Osteoblast (primary cell): ENCODE results near the gene EBF4. TPM values are rescaled to one million over a fixed set of nuclear protein-coding genes. Genes with fewer than 3 reads are reported as not detected.

ENCODE experiments used
- DNase-seq: peaks from one replicate; pipeline ENCODE4 v3.0.0; 2011; ENCODE audit warnings: low spot score, mixed read lengths; ENCODE audit not compliant: insufficient read length; ENCODE audit errors: missing footprints
- H2AFZ ChIP-seq: 2 replicates; pipeline ENCODE4 v1.6.0; 2011; ENCODE audit warnings: mild to moderate bottlenecking, low read length
- H3K27ac ChIP-seq: 2 replicates; pipeline ENCODE4 v1.5.1; 2011; ENCODE audit warnings: mild to moderate bottlenecking, low read depth, low read length, moderate library complexity
- H3K27me3 ChIP-seq: 2 replicates; pipeline ENCODE4 v1.6.0; 2012; ENCODE audit warnings: mild to moderate bottlenecking, control low read depth, inconsistent platforms, low read length, moderate library complexity; ENCODE audit not compliant: insufficient read depth
- H3K36me3 ChIP-seq: 2 replicates; pipeline ENCODE4 v1.5.1; 2011; ENCODE audit warnings: mild to moderate bottlenecking, low read length, control low read depth, moderate library complexity; ENCODE audit not compliant: insufficient read depth
- H3K4me1 ChIP-seq: 2 replicates; pipeline ENCODE4 v1.5.1; 2011; ENCODE audit warnings: mild to moderate bottlenecking, low read length, control low read depth, moderate library complexity; ENCODE audit not compliant: insufficient read depth
- H3K4me2 ChIP-seq: 2 replicates; pipeline ENCODE4 v1.6.0; 2011; ENCODE audit warnings: mild to moderate bottlenecking, low read length; ENCODE audit not compliant: insufficient read depth
- H3K4me3 ChIP-seq: fragments of 200-600 bp; sonication (generic); 3 replicates; pipeline ENCODE4 v1.5.1; 2012; ENCODE audit warnings: mild to moderate bottlenecking, low read length, inconsistent platforms; ENCODE audit not compliant: insufficient read depth
- H3K79me2 ChIP-seq: 2 replicates; pipeline ENCODE4 v1.6.0; 2012; ENCODE audit warnings: mild to moderate bottlenecking, low read length, control low read depth, inconsistent platforms; ENCODE audit not compliant: insufficient read depth
- H3K9me3 ChIP-seq: 2 replicates; pipeline ENCODE4 v1.5.1; 2011; ENCODE audit warnings: low read depth, low read length, control low read depth
- H4K20me1 ChIP-seq: 2 replicates; pipeline ENCODE4 v1.6.0; 2012; ENCODE audit warnings: mild to moderate bottlenecking, low read length, control low read depth; ENCODE audit not compliant: insufficient read depth
- total RNA-seq: library from RNA; depleted of rRNA; stranded (reverse); fragments of >200 nt; gene quantifications from 2 replicates; pipeline ENCODE4 v1.2.3, GENCODE V29; 2012
- TF ChIP-seq, protein P1 (sequence below): IDR thresholded peaks from 2 replicates; pipeline ENCODE4 v1.5.1; 2011; ENCODE audit warnings: mild to moderate bottlenecking, low read depth, low read length, moderate library complexity; ENCODE audit errors: extremely low read depth

EBF4 gene
- total RNA-seq, 1 donor = under 0.01 TPM

DNA sequence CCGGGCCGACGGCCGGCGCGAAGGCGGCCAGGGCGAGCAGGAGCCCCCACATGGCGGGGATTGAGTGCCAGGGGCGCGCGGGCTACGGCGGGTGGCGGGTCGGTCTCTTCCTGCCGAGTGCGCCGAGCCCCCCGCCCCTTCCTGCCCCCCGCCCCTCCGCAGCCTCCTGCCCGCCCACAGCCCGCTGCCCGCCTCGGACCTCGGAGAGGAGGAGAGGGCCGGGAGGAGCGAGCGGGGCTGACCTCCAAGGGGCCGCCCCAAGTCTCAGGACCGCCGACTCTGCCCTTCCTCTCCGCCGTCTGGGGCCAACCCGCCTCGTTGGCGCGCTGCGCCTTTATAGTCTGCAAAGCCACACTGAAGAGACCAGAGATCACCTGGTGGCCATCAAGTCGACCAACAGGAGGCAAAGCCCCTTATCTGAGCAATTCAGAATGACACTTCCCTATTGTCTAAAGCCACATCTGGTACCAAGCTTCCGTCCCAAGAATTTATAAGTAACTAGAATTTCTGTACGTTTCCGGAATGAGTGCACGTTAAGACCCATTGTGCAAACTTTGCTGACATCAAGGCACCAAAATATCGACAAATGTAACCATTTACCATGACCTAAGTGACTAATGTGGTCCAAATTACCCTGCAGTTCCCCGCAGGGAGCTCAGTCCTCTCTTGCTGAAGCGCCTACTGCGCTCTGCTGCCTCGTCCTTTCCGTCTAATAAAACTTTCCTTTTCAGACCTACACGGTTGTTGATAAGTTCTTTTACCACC lies 108.1 kb downstream of the EBF4 start, which contains the start of gene CPXM1:
Gene CPXM1, minus strand, starts transcription at position 107 of the 765 bp plus-strand sequence. Its CDS starts 55 bp downstream, at position 52.
- H3K4me3 ChIP-seq = peak within 1 kb of the TSS; percentile 52
- H3K27me3 ChIP-seq = peaks cover 65% of the 10 kb centered on the region
- no peaks in the 10 kb centered on the region for H3K36me3 ChIP-seq
- no peak within 1 kb of the TSS for H3K27ac ChIP-seq
- no peaks in the 10 kb centered on the region for H3K79me2 ChIP-seq
- H4K20me1 ChIP-seq = no peaks in the 10 kb centered on the region
- DNase-seq = peak; percentile 73
- H2AFZ ChIP-seq = peak within 1 kb of the TSS; percentile 62
- TF ChIP-seq, protein P1, sequence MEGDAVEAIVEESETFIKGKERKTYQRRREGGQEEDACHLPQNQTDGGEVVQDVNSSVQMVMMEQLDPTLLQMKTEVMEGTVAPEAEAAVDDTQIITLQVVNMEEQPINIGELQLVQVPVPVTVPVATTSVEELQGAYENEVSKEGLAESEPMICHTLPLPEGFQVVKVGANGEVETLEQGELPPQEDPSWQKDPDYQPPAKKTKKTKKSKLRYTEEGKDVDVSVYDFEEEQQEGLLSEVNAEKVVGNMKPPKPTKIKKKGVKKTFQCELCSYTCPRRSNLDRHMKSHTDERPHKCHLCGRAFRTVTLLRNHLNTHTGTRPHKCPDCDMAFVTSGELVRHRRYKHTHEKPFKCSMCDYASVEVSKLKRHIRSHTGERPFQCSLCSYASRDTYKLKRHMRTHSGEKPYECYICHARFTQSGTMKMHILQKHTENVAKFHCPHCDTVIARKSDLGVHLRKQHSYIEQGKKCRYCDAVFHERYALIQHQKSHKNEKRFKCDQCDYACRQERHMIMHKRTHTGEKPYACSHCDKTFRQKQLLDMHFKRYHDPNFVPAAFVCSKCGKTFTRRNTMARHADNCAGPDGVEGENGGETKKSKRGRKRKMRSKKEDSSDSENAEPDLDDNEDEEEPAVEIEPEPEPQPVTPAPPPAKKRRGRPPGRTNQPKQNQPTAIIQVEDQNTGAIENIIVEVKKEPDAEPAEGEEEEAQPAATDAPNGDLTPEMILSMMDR = no peak
- H3K4me2 ChIP-seq = peak within 1 kb of the TSS; percentile 63
- H3K4me1 ChIP-seq = no peaks in the 10 kb centered on the region
- no peaks in the 10 kb centered on the region for H3K9me3 ChIP-seq

DNA sequence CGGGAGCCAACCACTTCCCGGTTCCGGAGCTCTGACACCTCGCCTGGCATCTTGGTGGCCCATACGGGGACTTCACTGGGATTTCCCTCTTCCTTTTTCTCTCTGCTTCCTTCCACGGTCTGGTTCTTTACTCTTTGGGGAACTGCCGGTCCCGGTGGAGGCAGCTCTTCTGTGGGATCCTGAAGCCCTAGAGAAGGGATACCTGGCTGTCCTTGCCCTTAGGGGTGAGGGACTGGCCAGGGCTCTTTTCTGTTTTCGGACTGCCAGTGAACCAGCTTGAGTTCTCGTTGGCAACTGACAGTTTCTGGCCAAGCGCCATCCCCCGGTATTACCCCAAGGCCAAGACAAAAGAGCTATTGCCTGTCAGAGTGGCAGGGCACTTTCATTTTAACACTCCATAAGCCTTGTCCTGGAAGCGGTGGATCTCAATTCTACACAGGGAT lies 108.7 kb downstream of the EBF4 start:
- H2AFZ ChIP-seq = no peak overlapping the region
- H3K27me3 ChIP-seq = peaks cover 71% of the 10 kb centered on the region
- TF ChIP-seq, protein P1 = no peak
- H3K4me3 ChIP-seq = no peak overlapping the region
- peak; percentile 50 for DNase-seq
- H4K20me1 ChIP-seq = no peaks in the 10 kb centered on the region
- H3K4me2 ChIP-seq = no peak overlapping the region
- no peak overlapping the region for H3K27ac ChIP-seq
- H3K4me1 ChIP-seq = peaks cover 4% of the 10 kb centered on the region
- H3K79me2 ChIP-seq = no peaks in the 10 kb centered on the region
- H3K36me3 ChIP-seq = no peaks in the 10 kb centered on the region
- no peaks in the 10 kb centered on the region for H3K9me3 ChIP-seq

DNA sequence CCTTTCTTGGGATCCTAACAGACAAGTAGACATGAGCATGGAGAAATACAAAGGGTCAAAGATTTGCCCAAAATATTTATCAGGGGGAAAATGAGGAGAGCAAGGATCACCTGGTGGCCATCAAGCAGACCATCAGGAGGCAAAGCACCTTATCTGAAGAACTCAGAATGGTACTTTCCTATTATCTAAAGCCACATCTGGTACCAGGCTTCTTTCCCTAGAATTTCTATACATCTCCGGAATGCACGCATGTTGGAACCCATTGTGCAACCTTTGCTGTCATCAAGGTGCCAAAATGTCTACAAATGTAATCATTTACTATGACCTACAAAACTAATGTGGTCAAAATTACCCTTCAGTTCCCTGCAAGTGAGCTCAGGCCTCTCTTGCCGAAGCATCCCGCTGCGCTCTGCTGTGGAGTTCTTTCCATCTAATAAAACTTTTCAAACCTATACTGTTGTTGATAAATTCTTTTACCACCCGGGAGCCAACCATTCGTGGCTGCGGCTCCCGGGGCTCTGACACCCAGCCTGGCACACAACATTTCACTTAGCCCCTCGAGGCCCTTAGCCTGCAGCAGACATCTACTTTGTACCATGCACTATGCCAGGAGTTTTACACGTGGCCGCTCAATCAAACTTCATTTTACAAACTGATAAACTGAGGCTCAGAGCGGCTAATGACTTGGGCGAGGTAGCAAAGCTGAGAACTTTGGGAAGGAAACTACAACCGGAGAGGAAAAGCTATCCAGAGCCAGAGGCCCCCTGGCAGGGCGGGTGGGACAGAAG lies 111.7 kb downstream of the EBF4 start:
- Histone ChIP-seq H3K4me2 (no peak overlapping the region), H3K27me3 (peaks cover 81% of the 10 kb centered on the region)
- TF ChIP-seq, protein P1 = no peak

More for the DNA sequence above, 111.7 kb downstream of the EBF4 start:
- no peaks in the 10 kb centered on the region for H3K79me2 ChIP-seq
- no peak overlapping the region for H3K4me3 ChIP-seq
- H3K4me1 ChIP-seq = peaks cover 4% of the 10 kb centered on the region
- H3K36me3 ChIP-seq = no peaks in the 10 kb centered on the region
- no peak overlapping the region for H2AFZ ChIP-seq
- DNase-seq = peak; percentile 81
- no peaks in the 10 kb centered on the region for H3K9me3 ChIP-seq
- no peak overlapping the region for H3K27ac ChIP-seq
- H4K20me1 ChIP-seq = no peaks in the 10 kb centered on the region
